Keratinocyte (primary cell): ENCODE measurements around the gene PPFIBP2. TPM values are rescaled to one million over a fixed set of nuclear protein-coding genes. Genes with fewer than 3 reads are reported as not detected.

Source experiments
- DNase-seq: peaks from one replicate; pipeline ENCODE4 v3.0.0-alpha.2; 2011; ENCODE audit warnings: low read depth, missing footprints, low spot score
- FAIRE-seq: peaks from 2 replicates; lab custom pipeline; 2011; peaks lifted over from hg19 to GRCh38; lab: Jason Lieb, UNC
- H2AFZ ChIP-seq: 2 replicates; pipeline ENCODE4 v1.6.0; 2012; ENCODE audit warnings: low read length, control low read depth, inconsistent platforms; ENCODE audit not compliant: control insufficient read depth
- H3K27ac ChIP-seq: 2 replicates; pipeline ENCODE4 v1.5.1; 2011; ENCODE audit warnings: low read length; ENCODE audit not compliant: control insufficient read depth, insufficient read depth
- H3K27me3 ChIP-seq: 3 replicates; pipeline ENCODE4 v1.6.0; 2011; ENCODE audit warnings: low read length; ENCODE audit not compliant: control insufficient read depth, insufficient read depth; ENCODE audit errors: extremely low read depth
- H3K36me3 ChIP-seq, 2 experiments: 2 replicates in 1 of 2; 3 replicates in 1 of 2; pipeline ENCODE4 v1.5.1; 2011; ENCODE audit warnings: low read length in 2 of 2, mild to moderate bottlenecking in 1 of 2; ENCODE audit not compliant: control insufficient read depth in 2 of 2, insufficient read depth in 2 of 2; ENCODE audit errors: extremely low read depth in 1 of 2
- H3K4me1 ChIP-seq: 3 replicates; pipeline ENCODE4 v1.5.1; 2011; ENCODE audit warnings: low read length; ENCODE audit not compliant: control insufficient read depth, insufficient read depth; ENCODE audit errors: extremely low read depth
- H3K4me2 ChIP-seq: 3 replicates; pipeline ENCODE4 v1.6.0; 2011; ENCODE audit warnings: low read depth, low read length; ENCODE audit not compliant: control insufficient read depth, insufficient read depth; ENCODE audit errors: extremely low read depth
- H3K4me3 ChIP-seq, 3 experiments: fragments of 200-600 bp in 1 of 3; sonication (generic) in 1 of 3; 2 replicates in 2 of 3; 3 replicates in 1 of 3; pipeline ENCODE4 v1.5.1; 2011 to 2016; ENCODE audit warnings: low read length in 3 of 3, mild to moderate bottlenecking in 3 of 3, control low read depth in 2 of 3, inconsistent platforms in 1 of 3, low read depth in 1 of 3, mixed read lengths in 1 of 3, mixed run types in 1 of 3, moderate library complexity in 1 of 3; ENCODE audit not compliant: control insufficient read depth in 2 of 3, insufficient read depth in 2 of 3; ENCODE audit errors: extremely low read depth in 1 of 3
- H3K79me2 ChIP-seq: 2 replicates; pipeline ENCODE4 v1.6.0; 2012; ENCODE audit warnings: low read length; ENCODE audit not compliant: control insufficient read depth, insufficient read depth
- H3K9ac ChIP-seq: 3 replicates; pipeline ENCODE4 v1.6.0; 2011; ENCODE audit warnings: low read length; ENCODE audit not compliant: control insufficient read depth, insufficient read depth; ENCODE audit errors: extremely low read depth
- H3K9me1 ChIP-seq: 3 replicates; pipeline ENCODE4 v1.6.0; 2011; ENCODE audit warnings: low read length; ENCODE audit not compliant: control insufficient read depth, insufficient read depth; ENCODE audit errors: extremely low read depth
- H3K9me3 ChIP-seq: 2 replicates; pipeline ENCODE4 v1.5.1; 2012; ENCODE audit warnings: low read depth, low read length; ENCODE audit not compliant: control insufficient read depth
- H4K20me1 ChIP-seq: 3 replicates; pipeline ENCODE4 v1.6.0; 2011; ENCODE audit warnings: low read length; ENCODE audit not compliant: control insufficient read depth, insufficient read depth; ENCODE audit errors: extremely low read depth
- CTCF ChIP-seq, 3 experiments: IDR thresholded peaks in 1 of 3; conservative IDR thresholded peaks in 1 of 3; optimal IDR thresholded peaks in 1 of 3; 2 replicates in 2 of 3; 3 replicates in 1 of 3; pipeline versions ENCODE3 to v1.5.1; 2011; ENCODE audit warnings: low read length in 3 of 3, mild to moderate bottlenecking in 3 of 3, moderate library complexity in 2 of 3, control low read depth in 1 of 3, inconsistent platforms in 1 of 3; ENCODE audit not compliant: insufficient read depth in 2 of 3; ENCODE audit errors: extremely low read depth in 1 of 3
- EZH2 ChIP-seq: IDR thresholded peaks from one replicate; pipeline ENCODE4 v1.6.1; 2012; ENCODE audit warnings: inconsistent platforms, mild to moderate bottlenecking, low read length, moderate library complexity
- dilution Hi-C: fragments of 300-500 bp; cut with MboI; formaldehyde crosslinking; loops from one replicate; pipeline ENCODE4 v1.7.0; 2020; ENCODE audit warnings: low sequenced_read_pairs; ENCODE audit not compliant: extremely low pct_ligation_motif_present
- polyA plus RNA-seq, 5 experiments: library from polyadenylated mRNA; depleted of rRNA in 3 of 5; stranded (reverse) in 3 of 5; stranded (forward) in 1 of 5; unstranded in 1 of 5; fragments of >200 nt; gene quantifications; 1 replicate in 1 of 5; 2 replicates in 3 of 5; 3 replicates in 1 of 5; pipeline versions ENCODE4 v1.2.1 to v1.2.3, GENCODE V29; 2011 to 2012; ENCODE audit warnings: missing spikeins in 2 of 5, low read depth in 1 of 5, low replicate concordance in 1 of 5

PPFIBP2 gene
- polyA plus RNA-seq, 1 donor (not counting 4 experiments of a cell fraction or from before 2014, with no cell fraction given), result 11.0 TPM

- dilution Hi-C loops, result no loop called here
- no peak overlapping the region for H3K4me3 ChIP-seq
- no peak overlapping the region for H3K4me2 ChIP-seq
- H3K27me3 ChIP-seq, result no peaks in the 10 kb centered on the region
- no peaks in the 10 kb centered on the region for H3K79me2 ChIP-seq
- FAIRE-seq (no peak), DNase-seq (no peak)
- no peak overlapping the region for H2AFZ ChIP-seq
- no peak for TF ChIP-seq EZH2
- no peak for TF ChIP-seq CTCF (optimal IDR thresholded peaks at IDR 0.05 in 1 of 3, IDR thresholded peaks at IDR 0.05 in 1 of 3, conservative IDR thresholded peaks at IDR 0.05 in 1 of 3; ENCODE audit: extremely low read depth in 1 of 3, insufficient read depth in 2 of 3, low read length in 3 of 3)
- H3K4me1 ChIP-seq, result no peaks in the 10 kb centered on the region
- H3K9me1 ChIP-seq, result no peaks in the 10 kb centered on the region
- H4K20me1 ChIP-seq, result no peaks in the 10 kb centered on the region
- H3K9ac ChIP-seq, result no peak overlapping the region
- no peaks in the 10 kb centered on the region for H3K9me3 ChIP-seq
- H3K36me3 ChIP-seq, result no peaks in the 10 kb centered on the region
- no peak overlapping the region for H3K27ac ChIP-seq
Measured at GRCh38 chr11:7530013-7530640, 16.3 kb downstream of the PPFIBP2 start.

GRCh38 chr11:7531011-7531410 is 17.2 kb downstream of the PPFIBP2 start:
- H3K27me3 ChIP-seq, result no peaks in the 10 kb centered on the region
- H3K4me1 ChIP-seq, result no peaks in the 10 kb centered on the region
- no peaks in the 10 kb centered on the region for H3K9me3 ChIP-seq
- no peaks in the 10 kb centered on the region for H3K36me3 ChIP-seq
- H3K4me3 ChIP-seq, result no peak overlapping the region
- DNase-seq, result no peak
- TF ChIP-seq EZH2 (no peak), CTCF (optimal IDR thresholded peaks at IDR 0.05 in 1 of 3, IDR thresholded peaks at IDR 0.05 in 1 of 3, conservative IDR thresholded peaks at IDR 0.05 in 1 of 3; ENCODE audit: extremely low read depth in 1 of 3, insufficient read depth in 2 of 3, low read length in 3 of 3) (no peak)
- H3K79me2 ChIP-seq, result no peaks in the 10 kb centered on the region
- no peaks in the 10 kb centered on the region for H3K9me1 ChIP-seq
- no peak overlapping the region for H3K9ac ChIP-seq
- H4K20me1 ChIP-seq, result no peaks in the 10 kb centered on the region
- FAIRE-seq, result no peak
- dilution Hi-C loops, result no loop called here
- H3K27ac ChIP-seq, result no peak overlapping the region
- no peak overlapping the region for H3K4me2 ChIP-seq
- H2AFZ ChIP-seq, result no peak overlapping the region
